DND-41 (cell line): Measurements from ENCODE around the gene TUBB2B.

Experiments
- ATAC-seq: fragments of 200-7000 bp; cut with Tn5 transposase; 3 replicates; pipeline ENCODE4 v1.9.1; 2021; ENCODE audit warnings: low read depth; ENCODE audit not compliant: insufficient read depth
- DNase-seq: peaks from one replicate; pipeline ENCODE4 v3.0.0-alpha.2; 2020
- H2AFZ ChIP-seq: 2 replicates; pipeline ENCODE4 v1.6.0; 2012; ENCODE audit warnings: low read depth, low read length
- H3K27ac ChIP-seq: 2 replicates; pipeline ENCODE4 v1.5.1; 2012; ENCODE audit warnings: low read length, inconsistent platforms
- H3K27me3 ChIP-seq: fragments of 200-600 bp; sonication (generic); 2 replicates; pipeline ENCODE4 v1.6.0; 2012; ENCODE audit warnings: low read length, mild to moderate bottlenecking, inconsistent platforms; ENCODE audit not compliant: insufficient read depth, poor library complexity
- H3K36me3 ChIP-seq: 2 replicates; pipeline ENCODE4 v1.5.1; 2012; ENCODE audit warnings: low read length, inconsistent platforms; ENCODE audit not compliant: insufficient read depth
- H3K4me1 ChIP-seq: 2 replicates; pipeline ENCODE4 v1.5.1; 2012; ENCODE audit warnings: mild to moderate bottlenecking, low read length; ENCODE audit not compliant: insufficient read depth
- H3K4me2 ChIP-seq: 2 replicates; pipeline ENCODE4 v1.6.0; 2012; ENCODE audit warnings: mild to moderate bottlenecking, moderate library complexity, low read length, inconsistent platforms; ENCODE audit not compliant: insufficient read depth
- H3K4me3 ChIP-seq, 2 experiments: fragments of 200-600 bp in 1 of 2; shearing (Covaris generic) in 1 of 2; 2 replicates each; pipeline ENCODE4 v1.5.1; 2012 to 2016; ENCODE audit warnings: inconsistent platforms in 2 of 2, low read length in 2 of 2, mild to moderate bottlenecking in 2 of 2, low read depth in 1 of 2, moderate library complexity in 1 of 2
- H3K79me2 ChIP-seq: 2 replicates; pipeline ENCODE4 v1.6.0; 2012; ENCODE audit warnings: low read length, inconsistent platforms; ENCODE audit not compliant: insufficient read depth
- H3K9ac ChIP-seq: 2 replicates; pipeline ENCODE4 v1.6.0; 2012; ENCODE audit warnings: low read depth, mild to moderate bottlenecking, inconsistent platforms, low read length, moderate library complexity
- H3K9me3 ChIP-seq: 2 replicates; pipeline ENCODE4 v1.5.1; 2012; ENCODE audit warnings: low read length, moderate library complexity, mild to moderate bottlenecking, inconsistent platforms; ENCODE audit not compliant: insufficient read depth, severe bottlenecking
- H4K20me1 ChIP-seq: 2 replicates; pipeline ENCODE4 v1.6.0; 2012; ENCODE audit warnings: low read length; ENCODE audit not compliant: insufficient read depth
- EZH2 ChIP-seq: IDR thresholded peaks from 3 replicates; pipeline ENCODE4 v1.6.1; 2012; ENCODE audit warnings: borderline replicate concordance, low read depth, mild to moderate bottlenecking, moderate library complexity, low read length, inconsistent platforms; ENCODE audit not compliant: severe bottlenecking
- TF ChIP-seq, protein P1 (sequence below): IDR thresholded peaks from 2 replicates; pipeline ENCODE4 v1.5.1; 2012; ENCODE audit warnings: borderline replicate concordance, low read length, moderate library complexity, mild to moderate bottlenecking; ENCODE audit not compliant: poor library complexity, severe bottlenecking; ENCODE audit errors: extremely low read depth

Gene TUBB2B

DNA sequence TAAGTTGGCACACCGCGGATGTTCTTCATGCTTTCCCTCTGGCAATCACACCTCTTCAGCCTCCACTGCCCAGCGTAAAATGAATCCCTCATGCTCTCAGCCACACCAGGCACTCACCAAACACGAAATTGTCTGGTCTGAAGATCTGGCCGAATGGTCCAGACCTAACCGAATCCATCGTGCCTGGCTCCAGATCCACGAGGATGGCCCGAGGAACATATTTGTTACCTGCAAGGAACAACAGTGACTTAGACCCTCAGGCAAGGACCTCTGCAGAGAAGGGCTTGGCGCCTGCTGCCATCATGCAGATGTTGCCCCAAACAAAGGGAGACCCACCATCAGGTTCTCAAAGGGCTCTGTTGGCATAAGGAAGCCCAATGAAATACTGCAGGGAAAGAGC is 1.4 kb downstream of the TUBB2B start:
- H3K4me2 ChIP-seq, result no peak overlapping the region
- no peak overlapping the region for H3K9ac ChIP-seq
- peaks cover 11% of the 10 kb centered on the region for H3K27me3 ChIP-seq

GRCh38 chr6:3222506-3223038 is 4.9 kb downstream of the TUBB2B start:
- Histone ChIP-seq H3K4me1 (no peaks in the 10 kb centered on the region), H4K20me1 (no peaks in the 10 kb centered on the region), H3K27ac (no peak overlapping the region), H3K4me2 (no peak overlapping the region), H3K4me3 (no peak overlapping the region), H3K9ac (no peak overlapping the region), H3K9me3 (no peaks in the 10 kb centered on the region), H2AFZ (no peak overlapping the region), H3K79me2 (no peaks in the 10 kb centered on the region), H3K27me3 (peaks cover 17% of the 10 kb centered on the region), H3K36me3 (no peaks in the 10 kb centered on the region)
- DNase-seq, result no peak
- ATAC-seq, result no peak
- TF ChIP-seq, protein P1, sequence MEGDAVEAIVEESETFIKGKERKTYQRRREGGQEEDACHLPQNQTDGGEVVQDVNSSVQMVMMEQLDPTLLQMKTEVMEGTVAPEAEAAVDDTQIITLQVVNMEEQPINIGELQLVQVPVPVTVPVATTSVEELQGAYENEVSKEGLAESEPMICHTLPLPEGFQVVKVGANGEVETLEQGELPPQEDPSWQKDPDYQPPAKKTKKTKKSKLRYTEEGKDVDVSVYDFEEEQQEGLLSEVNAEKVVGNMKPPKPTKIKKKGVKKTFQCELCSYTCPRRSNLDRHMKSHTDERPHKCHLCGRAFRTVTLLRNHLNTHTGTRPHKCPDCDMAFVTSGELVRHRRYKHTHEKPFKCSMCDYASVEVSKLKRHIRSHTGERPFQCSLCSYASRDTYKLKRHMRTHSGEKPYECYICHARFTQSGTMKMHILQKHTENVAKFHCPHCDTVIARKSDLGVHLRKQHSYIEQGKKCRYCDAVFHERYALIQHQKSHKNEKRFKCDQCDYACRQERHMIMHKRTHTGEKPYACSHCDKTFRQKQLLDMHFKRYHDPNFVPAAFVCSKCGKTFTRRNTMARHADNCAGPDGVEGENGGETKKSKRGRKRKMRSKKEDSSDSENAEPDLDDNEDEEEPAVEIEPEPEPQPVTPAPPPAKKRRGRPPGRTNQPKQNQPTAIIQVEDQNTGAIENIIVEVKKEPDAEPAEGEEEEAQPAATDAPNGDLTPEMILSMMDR, result no peak
- TF ChIP-seq EZH2, result no peak

More for the DNA sequence above, 1.4 kb downstream of the TUBB2B start:
- DNase-seq, result no peak
- H4K20me1 ChIP-seq, result no peaks in the 10 kb centered on the region
- no peaks in the 10 kb centered on the region for H3K36me3 ChIP-seq
- H3K4me3 ChIP-seq, result no peak overlapping the region
- H2AFZ ChIP-seq, result no peak overlapping the region
- no peak for ATAC-seq
- no peaks in the 10 kb centered on the region for H3K9me3 ChIP-seq
- H3K4me1 ChIP-seq, result no peaks in the 10 kb centered on the region
- no peak overlapping the region for H3K27ac ChIP-seq
- TF ChIP-seq, protein P1, result no peak
- no peak for TF ChIP-seq EZH2
- H3K79me2 ChIP-seq, result no peaks in the 10 kb centered on the region

GRCh38 chr6:3221578-3221977 is 5.9 kb downstream of the TUBB2B start:
- Histone ChIP-seq H2AFZ (no peak overlapping the region), H3K4me2 (no peak overlapping the region), H3K9ac (no peak overlapping the region), H3K36me3 (no peaks in the 10 kb centered on the region), H4K20me1 (no peaks in the 10 kb centered on the region), H3K27ac (no peak overlapping the region), H3K27me3 (peaks cover 17% of the 10 kb centered on the region), H3K9me3 (no peaks in the 10 kb centered on the region), H3K4me1 (no peaks in the 10 kb centered on the region), H3K79me2 (no peaks in the 10 kb centered on the region), H3K4me3 (no peak overlapping the region)
- ATAC-seq (no peak), DNase-seq (no peak)
- TF ChIP-seq, protein P1, result no peak
- no peak for TF ChIP-seq EZH2

- no peak for DNase-seq
- H3K4me1 ChIP-seq, result no peaks in the 10 kb centered on the region
- H4K20me1 ChIP-seq, result no peaks in the 10 kb centered on the region
- no peaks in the 10 kb centered on the region for H3K36me3 ChIP-seq
- no peak overlapping the region for H3K27ac ChIP-seq
- TF ChIP-seq, protein P1, result no peak
- no peak for TF ChIP-seq EZH2
- H3K4me2 ChIP-seq, result no peak overlapping the region
- H3K27me3 ChIP-seq, result peaks cover 14% of the 10 kb centered on the region
- no peaks in the 10 kb centered on the region for H3K79me2 ChIP-seq
- H2AFZ ChIP-seq, result no peak overlapping the region
- no peaks in the 10 kb centered on the region for H3K9me3 ChIP-seq
- H3K4me3 ChIP-seq, result no peak overlapping the region
- no peak for ATAC-seq
- no peak overlapping the region for H3K9ac ChIP-seq
Observed at GRCh38 chr6:3220366-3220765, 7.1 kb downstream of the TUBB2B start.
